NCI-H146 treated with DMSO at 0.1 percent for 48 hours (cell line): ENCODE data around the gene SNX1.
"Not testable (repeated sequence)": the region's sequence is repeated elsewhere in the genome, so short reads cannot be mapped to it uniquely, and the experiment has no call there.

Source experiments
- DNase-seq: peaks from one replicate; lab custom pipeline; 2025; ENCODE audit not compliant: unreplicated experiment; lab: John Stamatoyannopoulos, UW

Gene SNX1

DNA sequence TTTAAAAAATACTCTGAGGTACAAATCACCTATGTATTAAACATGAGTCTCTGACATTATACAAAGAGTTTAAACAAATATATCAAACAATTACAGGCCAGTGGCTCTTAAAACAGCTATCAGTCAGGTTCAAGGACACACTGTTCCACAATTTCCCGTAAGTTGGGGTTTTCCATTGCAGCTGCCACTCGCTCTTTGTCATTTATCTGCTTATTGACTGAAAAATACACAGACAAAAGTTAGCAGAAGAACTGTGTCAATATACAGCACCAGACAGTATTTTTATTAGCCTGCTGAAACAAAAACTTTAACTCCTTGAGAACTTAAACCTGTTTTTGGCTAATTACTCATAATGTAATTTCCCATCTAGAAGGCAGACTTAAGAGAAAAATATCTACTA is 23.0 kb upstream of the SNX1 start:
- peak; percentile 54 for DNase-seq

- DNase-seq = not testable (repeated sequence)
These were observed 22.3 kb upstream of the SNX1 start for GRCh38 chr15:64073496-64073895.

DNA sequence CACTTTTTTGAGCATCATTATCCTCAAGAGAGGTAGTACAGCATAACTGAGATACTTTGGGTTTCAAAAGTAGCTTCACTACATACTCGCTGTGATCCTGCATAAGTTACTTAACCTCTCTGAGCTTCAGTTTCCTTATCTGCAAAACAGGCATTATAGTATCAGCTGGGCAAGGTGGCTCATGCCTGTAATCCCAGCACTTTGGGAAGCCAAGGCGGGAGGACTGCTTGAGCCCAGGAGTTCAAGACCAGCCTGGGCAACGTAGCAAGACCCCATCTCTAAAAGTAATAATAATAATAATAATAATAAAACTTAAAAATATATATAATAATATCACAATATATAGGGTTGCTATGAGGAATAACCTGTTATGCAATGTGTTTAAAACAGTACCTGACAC is 13.0 kb upstream of the SNX1 start:
- no peak for DNase-seq

- DNase-seq = no peak
These were observed 6.1 kb upstream of the SNX1 start for GRCh38 chr15:64089543-64090280.

GRCh38 chr15:64090527-64090926 is 5.3 kb upstream of the SNX1 start:
- DNase-seq = no peak

GRCh38 chr15:64092075-64092820 is 3.5 kb upstream of the SNX1 start:
- DNase-seq = peak; percentile 4

DNA sequence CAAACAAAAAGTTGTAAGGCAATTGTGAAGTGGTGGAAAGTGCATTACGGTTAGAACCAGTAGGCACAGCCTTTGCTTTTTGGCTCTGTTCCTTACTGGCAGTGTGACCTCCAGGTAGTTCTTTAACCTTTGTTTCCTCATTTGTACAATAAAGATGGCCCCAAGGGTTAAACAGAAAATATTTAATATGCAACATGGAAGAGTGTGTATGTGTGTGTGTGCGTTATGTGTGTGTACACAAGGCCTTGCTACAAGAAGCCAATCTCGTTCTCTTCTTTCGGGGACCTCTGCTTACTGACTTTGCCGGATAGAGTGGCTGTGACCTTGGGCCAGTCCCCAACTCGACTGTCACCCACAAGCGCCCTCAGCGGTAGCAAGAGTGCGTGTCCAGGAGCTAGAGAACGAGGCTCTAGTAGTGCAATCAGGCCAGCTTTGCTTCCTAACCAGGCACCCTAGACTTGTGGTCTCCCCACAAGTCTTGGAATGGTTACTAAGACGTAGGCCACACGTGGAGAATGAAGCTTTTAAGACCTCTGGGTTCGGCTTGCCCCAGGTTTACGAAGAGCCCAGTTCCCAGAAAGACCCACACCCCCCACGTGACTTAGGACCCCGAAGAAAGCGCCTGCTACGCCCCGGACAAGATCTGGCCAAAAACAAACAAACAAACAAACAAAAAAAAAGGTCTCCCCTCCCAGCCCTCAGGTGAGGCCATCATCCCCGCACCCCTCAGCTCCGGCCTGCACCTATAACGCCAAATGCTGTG is 2.7 kb upstream of the SNX1 start:
- DNase-seq = no peak

DNA sequence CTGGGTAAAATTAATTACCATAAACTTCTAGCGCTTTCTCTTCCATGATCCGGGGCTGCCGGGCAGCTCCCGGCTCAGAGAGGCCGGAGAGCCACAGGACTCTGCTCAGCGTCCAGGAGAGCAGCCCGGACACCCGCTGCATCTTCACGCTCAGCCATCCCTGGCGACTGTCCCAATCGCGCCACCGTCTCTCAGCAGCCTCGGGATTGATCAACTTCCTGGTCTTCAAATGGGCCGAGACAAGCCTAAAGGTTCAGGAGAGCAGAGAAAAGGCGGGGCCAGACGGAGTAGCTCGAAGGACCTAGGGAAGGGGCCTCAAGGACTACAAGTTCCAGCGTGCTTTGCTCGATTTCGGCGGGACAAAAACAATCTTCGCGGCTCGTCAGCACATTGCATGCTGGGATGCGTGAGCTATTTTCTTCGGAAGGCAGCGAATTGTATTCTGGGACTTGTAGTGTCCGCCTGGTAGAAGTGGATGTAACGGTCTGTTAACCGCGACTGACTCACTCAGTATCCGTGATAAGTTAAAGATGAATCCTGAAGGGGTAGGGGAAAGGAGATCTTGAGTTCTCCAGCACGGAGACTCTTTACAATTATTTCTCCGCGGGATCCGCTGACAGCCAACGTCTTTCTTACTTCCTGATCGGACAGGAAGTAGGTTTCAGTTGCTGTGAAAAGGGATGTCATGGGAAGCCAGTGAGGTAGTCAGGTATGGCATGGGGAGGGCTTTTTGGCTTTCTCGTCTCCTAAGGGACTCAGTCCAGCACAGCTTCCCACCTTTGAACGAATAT is 2.0 kb upstream of the SNX1 start, which contains the start of gene CIAO2A:
Gene CIAO2A (minus strand): TSS at position 212 of the 791 bp plus-strand sequence. CDS start 70 bp downstream, at position 142.
- DNase-seq = peak; percentile 92

DNA sequence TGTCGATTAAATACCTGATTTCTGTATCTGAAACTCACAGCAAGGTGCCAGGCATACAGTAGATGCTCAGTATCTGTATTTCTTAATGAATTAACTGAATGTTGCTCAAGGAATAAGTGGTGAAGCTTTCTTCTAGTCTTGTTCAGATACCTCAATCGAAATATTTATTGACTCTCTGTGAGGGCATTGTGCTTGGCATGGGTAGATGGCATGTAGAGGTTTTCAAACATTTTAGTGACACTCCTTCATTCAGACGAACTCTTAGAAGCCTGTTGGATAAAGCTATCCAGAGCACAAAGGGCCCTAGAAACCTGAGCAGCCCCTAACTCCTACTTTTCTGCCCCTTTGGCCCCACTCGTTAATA is 369 bp upstream of the SNX1 start:
- DNase-seq = no peak

DNA sequence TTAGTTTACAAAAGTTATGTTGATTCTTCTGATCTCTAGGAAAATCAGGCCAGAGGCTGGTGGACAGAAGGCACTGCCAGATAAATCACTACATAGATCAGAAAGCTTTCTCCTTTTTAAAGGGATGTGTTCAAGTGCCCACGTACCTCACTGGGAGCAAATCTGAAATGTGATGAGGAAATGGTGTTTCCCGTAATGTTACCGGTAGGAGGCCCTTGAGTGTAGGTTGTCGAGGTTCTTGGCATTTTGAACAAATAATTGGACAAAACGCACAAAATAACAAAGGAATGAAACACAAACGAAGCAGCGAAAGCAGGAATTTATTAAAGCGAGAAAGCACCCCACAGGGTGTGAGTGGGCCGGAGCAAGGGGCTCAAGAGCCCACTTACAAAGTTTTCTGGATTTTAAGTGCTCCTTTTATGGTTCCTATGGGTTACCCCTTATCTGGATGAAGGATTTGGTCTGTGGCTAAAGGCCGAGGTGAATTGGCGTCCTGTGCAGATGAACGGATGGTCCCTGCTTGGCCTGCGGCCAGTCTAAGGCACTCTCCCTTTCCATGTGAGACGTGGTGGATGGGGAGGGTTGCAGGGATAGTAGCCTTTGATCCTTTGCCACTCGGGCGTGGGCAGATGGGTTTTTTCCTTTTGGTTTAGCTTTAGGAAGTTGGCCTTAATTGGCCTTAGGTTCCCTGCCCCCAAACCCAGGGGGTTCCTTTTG is 1.0 kb downstream of the SNX1 start:
- DNase-seq = no peak

GRCh38 chr15:64099379-64099778 is 3.6 kb downstream of the SNX1 start:
- DNase-seq = no peak

GRCh38 chr15:64100958-64101357 is 5.2 kb downstream of the SNX1 start:
- no peak for DNase-seq

DNA sequence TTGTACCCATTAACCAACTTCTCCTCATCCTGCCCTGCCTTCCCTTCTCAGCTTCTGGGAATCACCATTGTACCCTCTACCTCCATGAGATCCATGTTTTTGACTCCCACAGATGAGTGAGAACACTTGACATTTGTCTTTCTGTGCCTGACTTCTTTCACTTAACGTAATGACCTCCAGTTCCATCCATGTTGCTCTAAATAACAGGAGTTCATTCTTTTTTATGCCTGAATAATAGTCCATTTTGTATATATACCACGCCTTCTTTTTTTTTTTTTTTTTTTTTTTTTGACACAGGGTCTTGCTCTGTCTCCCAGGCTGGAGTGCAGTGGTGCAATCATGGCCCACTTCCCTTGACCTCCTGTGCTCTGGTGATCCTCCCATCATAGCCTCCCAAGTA is 6.7 kb downstream of the SNX1 start:
- no peak for DNase-seq

DNA sequence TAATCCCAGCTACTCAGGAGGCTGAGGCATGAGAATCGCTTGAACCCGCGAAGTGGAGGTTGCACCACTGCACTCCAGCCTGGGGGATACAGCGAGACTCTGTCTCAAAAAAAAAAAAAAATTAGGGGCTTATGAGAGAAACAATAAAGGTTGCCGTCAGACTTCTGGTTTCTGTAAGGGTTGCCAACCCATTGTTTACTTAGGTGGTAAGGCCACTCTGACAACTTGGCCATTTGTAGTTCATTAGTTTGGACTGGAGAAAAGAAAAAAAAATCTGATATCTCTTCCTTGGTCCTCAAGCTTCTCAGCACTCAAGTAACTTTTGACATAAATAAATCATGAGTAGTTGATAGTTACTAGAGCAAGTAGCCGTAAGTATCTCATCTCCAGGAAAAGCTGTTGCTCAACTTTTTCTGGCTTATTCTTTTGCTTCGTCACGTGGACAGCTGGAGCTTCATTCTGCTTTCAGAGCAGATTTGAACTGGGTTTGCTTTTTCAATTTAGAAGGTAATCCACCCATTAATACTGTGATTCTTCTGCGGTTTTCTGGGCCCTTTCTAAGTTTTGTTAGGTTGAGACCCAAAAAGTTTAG is 9.4 kb downstream of the SNX1 start:
- no peak for DNase-seq

GRCh38 chr15:64107337-64107736 is 11.6 kb downstream of the SNX1 start:
- DNase-seq = no peak

DNA sequence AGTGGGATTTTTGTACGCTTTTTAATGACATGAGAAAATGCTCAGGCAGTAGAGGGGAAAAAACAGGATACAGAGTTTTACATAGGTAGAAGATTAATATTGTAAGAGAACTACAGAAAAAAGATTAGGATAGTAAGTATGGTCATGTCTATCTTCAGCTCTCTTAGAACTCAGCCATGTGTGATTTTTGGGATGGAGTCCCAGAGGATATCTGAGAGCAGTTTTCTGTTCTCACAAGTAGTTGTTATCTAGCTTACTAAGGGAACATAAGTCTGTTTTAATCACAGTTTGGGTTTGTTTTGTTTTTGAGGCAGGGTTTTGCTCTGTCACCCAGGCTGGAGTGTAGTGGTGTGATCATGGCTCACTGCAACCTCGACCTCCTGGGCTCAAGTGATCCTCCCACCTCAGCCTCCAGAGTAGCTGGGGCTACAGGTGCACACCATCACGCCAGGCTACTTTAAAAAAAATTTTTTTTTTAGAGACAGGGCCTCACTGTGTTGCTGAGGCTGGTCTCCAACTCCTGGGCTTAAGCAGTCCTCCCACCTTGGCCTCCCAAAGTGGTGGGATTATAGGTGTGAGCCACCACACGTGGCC is 14.4 kb downstream of the SNX1 start:
- DNase-seq = not testable (repeated sequence)

DNA sequence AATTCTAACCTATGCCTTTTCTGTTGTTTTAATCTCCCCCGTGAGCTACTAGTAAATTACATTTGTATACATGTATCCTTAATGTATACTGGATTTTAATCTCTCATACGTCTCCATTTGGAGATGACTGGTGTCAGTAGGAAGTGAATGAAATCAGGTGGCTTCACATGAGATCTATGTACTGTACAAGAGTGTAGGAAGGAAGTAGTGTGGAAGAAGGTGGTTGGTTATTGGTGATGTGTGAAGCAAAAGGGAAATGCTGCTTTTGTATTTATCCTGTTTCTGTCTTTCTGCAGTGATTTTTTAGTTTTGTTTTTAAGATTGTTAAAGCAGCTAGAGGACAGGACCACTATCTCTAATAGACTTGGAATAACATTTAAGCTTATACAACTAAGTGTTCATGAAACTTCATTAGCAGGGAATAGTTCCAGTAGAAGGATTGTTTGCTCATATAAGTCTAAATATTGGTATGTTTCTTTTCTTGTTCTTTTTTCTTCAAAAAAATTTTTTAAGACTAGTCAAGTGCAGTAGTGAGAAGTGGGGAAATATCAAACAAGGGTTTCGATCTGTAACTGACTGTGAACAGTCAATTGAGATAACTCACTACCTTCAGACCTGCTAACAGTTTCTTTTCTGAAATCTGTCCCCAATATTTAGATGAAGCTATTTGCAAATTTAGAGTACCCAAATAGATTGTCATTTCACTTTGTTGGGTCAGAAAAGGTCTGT is 15.3 kb downstream of the SNX1 start:
- DNase-seq = no peak

GRCh38 chr15:64111679-64112050 is 15.9 kb downstream of the SNX1 start:
- no peak for DNase-seq
